Stimulated activated CD4-positive, alpha-beta T cell treated with anti-CD3 and anti-CD28 coated beads, Interleukin-1b, Interleukin-23, amount 100 ng/mL, for 48 hours (primary cell): ENCODE measurements around the gene SDE2.
"Not testable (repeated sequence)": the region's sequence is repeated elsewhere in the genome, so short reads cannot be mapped to it uniquely, and the experiment has no call there.

Experiments
- DNase-seq: peaks from one replicate; pipeline ENCODE4 v3.0.0-alpha.2; 2020

The SDE2 gene

GRCh38 chr1:225941187-225941941 is 57.8 kb downstream of the SDE2 start, which contains the start of gene LEFTY2:
Gene LEFTY2, minus strand, starts transcription at chr1:225941220. Its CDS starts 80 bp downstream, at chr1:225941140.
- DNase-seq = no peak

GRCh38 chr1:225940385-225941151 is 58.6 kb downstream of the SDE2 start:
- DNase-seq = no peak

GRCh38 chr1:225939939-225940310 is 59.2 kb downstream of the SDE2 start:
- DNase-seq = not testable (repeated sequence)

DNA sequence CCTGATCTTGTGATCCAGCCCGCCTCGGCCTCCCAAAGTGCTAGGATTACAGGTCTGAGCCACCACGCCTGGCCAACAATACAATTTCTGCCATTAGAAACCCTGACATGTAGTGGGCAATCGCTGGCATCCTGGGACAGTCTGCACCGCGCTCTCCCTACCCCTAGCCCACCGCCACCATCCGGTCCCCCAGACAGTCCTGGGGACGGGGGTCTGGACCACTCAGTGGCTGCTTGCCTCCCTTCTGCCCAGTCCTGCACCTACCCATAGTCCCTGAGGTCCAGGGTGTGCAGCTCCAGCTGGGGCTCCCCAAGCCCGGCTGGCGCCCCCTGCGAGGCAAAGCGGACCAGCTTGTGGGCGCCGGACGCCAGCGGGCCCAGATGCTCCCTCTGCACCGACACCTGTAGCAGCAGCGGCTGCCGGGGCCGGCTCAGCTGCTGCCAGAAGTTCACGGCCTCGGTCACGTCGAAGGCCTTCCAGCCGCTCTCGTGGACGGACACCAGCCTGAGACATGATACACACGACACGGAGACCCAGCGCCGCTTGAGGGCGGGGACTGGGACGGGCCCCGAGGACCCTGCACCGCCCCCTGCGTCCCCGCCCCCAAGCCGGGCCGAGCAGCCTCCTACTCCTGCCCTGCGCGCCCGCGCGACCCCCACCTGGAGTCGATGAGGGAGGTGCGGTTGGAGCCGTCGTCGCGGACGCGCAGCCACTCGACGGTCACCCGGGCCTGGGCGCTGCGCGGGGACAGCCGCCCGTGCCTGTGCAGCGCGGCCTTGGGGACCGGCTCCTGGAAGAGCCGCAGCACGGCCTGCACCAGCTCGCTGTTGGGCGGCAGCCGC is 59.8 kb downstream of the SDE2 start:
- not testable (repeated sequence) for DNase-seq

- DNase-seq = no peak
Measured at GRCh38 chr1:225937048-225937968, 61.8 kb downstream of the SDE2 start.

DNA sequence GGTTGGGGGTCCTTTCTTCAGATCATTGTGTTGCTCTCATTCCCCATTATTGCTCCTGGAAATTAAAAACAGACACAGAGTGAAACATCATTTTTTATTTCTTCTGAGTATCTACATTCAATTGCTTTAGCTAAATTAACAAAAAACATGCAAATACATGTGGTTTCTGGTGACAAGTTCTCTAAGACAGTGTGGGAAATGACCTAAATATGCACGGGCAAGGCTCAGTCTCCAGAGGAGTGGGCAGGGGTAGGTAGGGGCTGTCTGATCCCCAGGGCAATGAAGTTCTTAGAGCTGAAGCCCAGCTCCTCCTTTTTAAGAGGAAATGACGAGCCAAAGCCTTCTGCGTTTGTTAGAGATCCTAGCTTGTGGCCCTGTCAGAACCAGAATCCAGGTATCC is 62.6 kb downstream of the SDE2 start:
- DNase-seq = no peak

GRCh38 chr1:225936086-225936485 is 63.1 kb downstream of the SDE2 start:
- not testable (repeated sequence) for DNase-seq

GRCh38 chr1:225934711-225935110 is 64.4 kb downstream of the SDE2 start:
- no peak for DNase-seq

GRCh38 chr1:225933072-225933471 is 66.1 kb downstream of the SDE2 start:
- DNase-seq = no peak
